GM15510 (cell line): ENCODE results near the gene PGD.

ENCODE experiments used
- POLR2A ChIP-seq: IDR thresholded peaks from 3 replicates; pipeline ENCODE4 v1.6.1; 2011; ENCODE audit warnings: borderline replicate concordance; ENCODE audit not compliant: insufficient read length; ENCODE audit errors: extremely low read depth

Gene PGD

DNA sequence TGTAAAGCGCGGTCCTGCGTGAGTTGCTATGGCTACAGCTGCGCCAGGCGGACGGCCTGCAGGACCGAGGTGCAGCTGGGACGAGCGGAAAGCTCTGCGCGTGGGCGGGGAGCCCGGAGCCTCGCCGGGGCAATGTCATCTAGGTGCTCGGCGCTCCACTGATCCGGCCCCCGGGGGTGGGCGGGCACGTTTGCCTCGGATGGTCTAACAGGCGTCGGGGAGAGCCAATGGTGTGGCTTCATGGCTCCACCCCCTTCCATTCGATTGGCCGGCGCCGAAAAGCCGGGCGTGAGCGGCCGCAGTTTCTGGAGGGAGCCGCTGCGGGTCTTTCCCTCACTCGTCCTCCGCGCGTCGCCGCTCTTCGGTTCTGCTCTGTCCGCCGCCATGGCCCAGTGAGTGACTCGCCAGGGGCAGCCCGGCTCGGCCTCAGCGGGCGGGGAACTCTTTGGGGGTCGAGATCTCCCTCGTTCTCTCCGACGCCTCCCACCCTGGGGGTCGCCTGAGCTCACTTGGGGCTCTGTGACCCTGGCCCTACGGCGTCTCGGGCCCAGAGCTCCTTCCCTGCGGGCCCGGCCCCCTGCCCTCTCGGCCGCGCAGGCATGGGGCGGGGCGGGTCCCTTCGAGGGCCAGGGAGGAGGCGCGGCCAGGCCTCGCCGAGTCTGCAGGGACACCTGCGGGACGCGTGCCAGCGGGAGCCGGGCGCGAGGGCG, at the start of gene PGD:
Gene PGD, plus strand, starts transcription at position 331 of the 710 bp plus-strand sequence. Its CDS starts 54 bp downstream, at position 385.
- TF ChIP-seq POLR2A: peak; percentile 89

DNA sequence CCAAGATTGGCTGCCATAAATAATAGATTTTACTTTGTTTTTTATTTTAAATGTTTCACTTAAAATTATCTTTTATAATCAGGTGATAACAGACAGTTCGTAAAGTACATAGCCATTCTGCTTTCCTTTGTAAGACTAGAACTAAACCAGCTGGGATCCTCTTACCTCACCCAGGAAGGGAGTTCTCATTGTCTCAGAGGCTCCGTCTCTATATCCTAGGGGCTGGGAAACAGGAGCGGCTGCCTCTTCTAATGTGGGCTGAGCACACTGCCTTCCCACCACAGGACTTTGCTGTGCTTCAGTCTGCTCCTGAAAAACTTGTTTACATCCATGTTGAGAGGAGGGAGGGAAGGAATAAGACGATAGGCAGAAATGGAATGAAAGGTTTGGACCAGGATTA, 45.6 kb upstream of the PGD start:
- no peak for TF ChIP-seq POLR2A

DNA sequence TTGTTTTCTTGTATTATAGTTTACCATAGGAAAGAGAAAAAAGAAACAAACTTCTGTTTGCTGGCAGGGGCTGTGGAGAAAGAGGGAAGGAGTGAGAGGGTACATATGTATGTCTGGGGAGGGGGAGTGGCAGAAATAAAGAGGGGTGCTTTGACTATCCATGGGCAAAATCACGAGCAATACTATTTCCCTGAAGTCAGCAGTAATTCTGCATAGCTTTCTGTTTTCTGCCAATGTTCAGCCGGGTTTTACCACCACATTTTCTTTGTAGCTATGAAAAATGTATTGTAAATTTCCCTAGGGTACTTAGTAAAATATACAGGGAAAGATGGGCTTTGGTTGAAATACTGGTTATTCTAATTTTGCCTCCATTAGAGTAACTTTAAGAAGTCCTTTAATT, 45.2 kb upstream of the PGD start:
- TF ChIP-seq POLR2A: no peak

DNA sequence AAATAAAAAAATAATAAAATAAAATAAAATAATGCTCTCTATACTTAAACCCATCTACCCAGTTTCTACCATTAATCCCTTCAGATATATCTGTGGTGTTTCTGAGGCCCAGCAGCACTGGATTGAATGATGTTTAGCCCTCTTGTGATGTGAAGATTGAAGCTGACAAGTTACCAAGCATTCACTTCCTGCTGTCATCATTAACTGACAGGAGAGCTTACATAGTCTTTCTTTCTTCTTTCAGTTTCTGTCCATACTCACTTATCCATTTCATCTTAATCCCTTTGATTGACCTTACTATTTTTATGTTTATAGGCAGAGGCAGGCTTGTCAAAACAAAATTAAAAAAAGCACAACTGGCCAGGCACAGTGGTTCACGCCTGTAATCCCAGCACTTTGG, 38.8 kb upstream of the PGD start:
- no peak for TF ChIP-seq POLR2A

DNA sequence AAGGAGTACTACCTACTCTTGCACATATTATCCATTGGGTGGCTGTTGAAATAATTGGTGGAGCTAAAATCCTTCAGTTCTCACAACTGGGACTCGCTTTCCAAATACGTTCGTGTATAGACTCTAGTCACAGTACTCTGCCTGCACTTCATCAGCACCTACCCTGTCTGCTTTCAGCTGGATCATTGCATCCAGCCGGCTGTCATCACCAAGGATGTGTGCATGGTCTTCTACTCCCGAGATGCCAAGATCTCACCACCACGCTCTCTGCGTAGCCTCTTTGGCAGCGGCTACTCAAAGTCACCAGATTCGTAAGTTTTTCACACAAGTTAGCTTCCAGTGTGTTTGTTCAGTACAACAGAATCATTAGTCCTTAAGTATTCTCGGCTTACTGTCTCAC, 37.3 kb upstream of the PGD start:
- TF ChIP-seq POLR2A: no peak

DNA sequence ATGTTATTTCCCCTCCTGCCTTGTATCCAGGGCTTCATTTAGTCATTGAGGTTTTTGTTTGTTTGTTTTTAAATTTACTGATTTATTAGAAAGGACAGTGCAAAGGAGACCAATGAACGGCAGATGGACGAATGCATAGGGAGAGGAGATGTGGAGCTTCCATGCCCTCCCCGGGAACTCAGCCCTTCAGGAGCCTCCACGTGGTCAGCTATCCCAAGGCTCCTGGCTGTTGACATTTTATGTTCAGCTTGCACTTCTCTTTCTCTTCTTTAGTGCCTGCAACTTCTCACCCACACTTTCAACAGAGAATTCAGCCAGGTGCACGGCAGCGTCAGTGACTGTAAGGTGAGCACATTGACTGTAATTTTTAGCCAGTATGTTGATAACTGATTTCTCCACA, 30.7 kb upstream of the PGD start:
- no peak for TF ChIP-seq POLR2A

DNA sequence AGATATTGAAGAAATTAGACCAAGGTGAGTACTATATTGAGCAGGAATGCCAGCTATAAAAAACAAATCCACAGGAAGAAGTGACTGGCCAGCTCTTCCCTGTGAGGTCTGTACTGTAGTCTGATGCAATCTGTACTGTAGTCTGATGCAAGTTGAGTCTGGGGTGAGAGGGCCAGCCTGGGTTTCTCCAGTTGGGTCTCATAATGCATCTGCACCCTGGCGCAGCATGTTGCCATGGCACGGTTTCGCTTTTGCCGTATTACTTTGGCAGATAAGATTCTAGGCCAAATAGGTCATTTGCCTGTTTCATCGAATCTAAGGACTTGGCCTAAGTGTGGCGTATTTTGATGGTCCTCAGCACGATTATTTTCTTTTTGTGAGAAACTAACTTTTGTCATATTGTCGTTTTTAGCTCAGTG, 24.4 kb upstream of the PGD start:
- TF ChIP-seq POLR2A: no peak

DNA sequence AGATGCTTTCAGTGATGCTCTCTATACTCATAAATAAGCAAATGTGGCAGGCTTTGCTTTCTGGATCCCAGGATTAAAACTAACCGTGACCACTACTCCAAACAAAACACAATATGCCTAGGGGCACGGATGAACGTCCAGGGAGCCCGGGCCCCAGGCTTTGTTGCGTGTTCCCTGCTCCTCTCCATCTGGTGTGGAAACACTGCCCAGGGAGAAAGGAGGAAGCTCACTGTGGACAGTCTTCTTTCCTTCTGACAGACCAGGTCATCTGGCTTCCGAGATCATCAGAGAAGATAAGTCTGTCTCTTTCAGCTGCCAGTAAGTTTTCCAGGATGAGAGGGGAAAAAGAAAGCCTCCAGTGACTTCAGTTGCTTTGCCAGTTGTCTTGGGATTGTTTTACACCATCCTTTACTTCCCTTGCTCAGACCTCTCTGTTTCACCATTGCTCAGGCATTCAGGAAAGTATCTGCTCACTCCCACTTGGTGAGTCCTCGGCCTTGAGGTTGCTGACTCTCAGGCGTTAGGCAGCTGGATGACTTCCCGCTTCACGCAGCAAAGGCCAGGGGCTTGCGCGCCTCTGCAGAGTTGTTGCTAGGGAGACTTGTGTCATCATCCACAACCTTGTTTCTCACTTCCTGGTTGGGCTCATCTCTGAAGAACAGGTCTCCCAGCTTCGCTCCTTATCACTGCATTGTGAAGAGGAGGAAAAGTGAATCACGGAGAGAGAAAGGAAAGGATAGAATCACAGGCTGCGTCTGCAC, 20.6 kb upstream of the PGD start:
- TF ChIP-seq POLR2A: no peak

DNA sequence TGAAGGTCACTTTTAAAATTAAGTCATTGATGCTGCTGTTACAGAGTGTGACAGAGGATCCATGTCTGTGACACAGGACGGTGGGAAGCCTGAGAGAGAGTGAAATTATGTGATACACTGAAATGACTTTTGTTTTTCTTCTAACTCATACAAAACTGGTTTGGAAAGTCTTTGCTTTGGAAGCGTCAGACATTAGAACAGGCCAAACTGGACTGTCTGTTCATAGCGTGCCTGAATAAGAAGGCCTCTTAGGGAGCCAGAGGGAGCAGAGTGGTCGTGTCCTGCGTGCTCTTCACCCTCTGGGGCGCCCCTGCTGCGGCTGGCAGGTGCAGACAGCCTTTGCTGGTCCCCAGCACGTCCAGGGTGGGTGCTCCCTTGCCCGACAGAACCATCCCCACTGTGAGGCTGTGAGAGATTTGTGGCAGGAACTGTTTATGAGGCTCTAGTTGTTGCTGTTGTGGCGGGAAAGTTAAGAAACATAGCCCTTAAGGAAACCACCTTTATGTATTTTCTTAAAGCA, 19.7 kb upstream of the PGD start:
- TF ChIP-seq POLR2A: no peak

DNA sequence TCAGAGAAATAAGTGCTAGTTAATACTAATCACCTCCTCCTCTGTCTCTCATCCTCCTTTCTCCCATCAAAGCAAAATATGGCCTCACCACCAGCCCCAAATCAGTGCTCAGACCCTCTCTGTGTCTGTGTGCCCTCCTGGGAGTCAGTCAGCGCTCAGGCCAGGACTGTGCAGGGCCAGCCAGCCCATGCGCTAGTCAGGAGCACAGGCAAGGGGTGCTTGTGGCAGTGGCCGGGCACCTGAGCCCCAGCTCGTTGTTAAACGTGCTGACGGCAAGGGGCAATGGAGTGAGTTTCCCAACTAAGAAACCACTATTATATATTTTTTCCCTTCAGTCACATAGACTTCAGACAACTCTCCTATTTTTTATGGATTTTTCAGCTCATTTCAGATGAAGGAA, 19.2 kb upstream of the PGD start:
- no peak for TF ChIP-seq POLR2A

DNA sequence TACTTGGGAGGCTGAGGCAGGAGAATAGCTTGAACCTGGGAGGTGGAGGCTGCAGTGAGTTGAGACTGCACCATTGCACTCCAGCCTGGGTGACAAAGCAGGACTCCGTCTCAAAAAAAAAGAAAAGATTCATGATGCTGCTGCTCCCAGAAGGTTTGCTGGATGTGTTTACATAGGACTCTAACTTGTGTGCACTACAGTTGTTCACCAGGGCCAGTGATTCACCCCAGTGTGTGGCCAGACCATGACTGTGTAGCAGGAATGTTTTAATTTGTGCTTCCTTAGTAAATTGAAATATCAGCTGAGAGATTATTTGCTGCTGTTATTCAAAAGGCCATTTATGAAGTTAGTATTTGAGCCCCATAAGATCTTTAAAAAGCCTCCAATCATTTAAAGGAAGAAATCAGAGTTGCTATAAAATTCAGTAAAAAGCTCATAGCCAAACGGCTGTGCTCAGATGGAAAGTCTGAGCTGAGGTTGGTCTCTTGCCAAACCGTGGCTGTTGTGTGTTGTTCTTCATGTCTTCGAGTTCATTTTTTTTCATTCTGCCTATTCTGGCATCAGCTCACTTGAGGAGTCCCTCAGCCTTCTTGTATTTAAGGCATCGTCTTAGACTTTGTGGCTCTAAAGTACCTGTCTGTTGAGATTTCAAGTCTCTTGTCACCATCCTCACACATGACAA, 18.1 kb upstream of the PGD start:
- TF ChIP-seq POLR2A: no peak

DNA sequence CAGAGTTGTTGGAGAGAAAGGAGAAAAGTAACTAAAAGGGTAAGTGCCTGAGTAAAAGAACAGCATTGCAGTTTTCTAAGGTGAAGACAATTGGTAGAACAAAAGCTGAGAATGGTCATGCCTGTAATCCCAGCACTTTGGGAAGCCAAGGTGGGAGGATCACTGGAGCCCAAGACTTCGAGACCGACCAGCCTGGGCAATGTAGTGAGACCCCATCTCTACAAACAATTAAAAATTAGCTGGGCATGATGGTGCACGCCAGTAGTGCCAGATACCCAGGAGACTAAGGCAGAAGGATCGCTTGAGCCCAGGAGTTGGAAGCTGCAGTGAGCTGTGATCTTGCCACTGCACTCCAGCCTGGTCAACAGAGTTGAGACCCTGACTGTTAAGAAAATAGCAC, 15.2 kb upstream of the PGD start:
- no peak for TF ChIP-seq POLR2A

DNA sequence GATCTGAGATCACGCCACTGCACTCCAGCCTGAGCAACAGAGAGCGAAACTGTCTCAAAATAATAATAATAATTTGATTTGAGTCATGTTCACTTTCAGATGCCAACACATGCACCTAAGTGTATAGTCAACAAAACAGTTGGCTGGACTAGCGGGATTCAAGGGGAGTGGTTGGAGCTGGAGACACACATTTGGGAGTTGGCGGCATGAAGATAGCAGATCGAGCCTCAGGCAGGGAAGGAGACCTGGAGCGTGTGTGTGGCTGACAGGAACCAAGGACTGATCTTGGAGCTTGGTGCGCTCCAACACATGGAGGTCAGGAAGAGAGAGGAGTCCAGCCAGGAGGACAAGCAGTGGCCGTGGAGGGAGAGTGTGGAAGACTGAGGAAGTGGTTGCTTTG, 14.6 kb upstream of the PGD start:
- no peak for TF ChIP-seq POLR2A

DNA sequence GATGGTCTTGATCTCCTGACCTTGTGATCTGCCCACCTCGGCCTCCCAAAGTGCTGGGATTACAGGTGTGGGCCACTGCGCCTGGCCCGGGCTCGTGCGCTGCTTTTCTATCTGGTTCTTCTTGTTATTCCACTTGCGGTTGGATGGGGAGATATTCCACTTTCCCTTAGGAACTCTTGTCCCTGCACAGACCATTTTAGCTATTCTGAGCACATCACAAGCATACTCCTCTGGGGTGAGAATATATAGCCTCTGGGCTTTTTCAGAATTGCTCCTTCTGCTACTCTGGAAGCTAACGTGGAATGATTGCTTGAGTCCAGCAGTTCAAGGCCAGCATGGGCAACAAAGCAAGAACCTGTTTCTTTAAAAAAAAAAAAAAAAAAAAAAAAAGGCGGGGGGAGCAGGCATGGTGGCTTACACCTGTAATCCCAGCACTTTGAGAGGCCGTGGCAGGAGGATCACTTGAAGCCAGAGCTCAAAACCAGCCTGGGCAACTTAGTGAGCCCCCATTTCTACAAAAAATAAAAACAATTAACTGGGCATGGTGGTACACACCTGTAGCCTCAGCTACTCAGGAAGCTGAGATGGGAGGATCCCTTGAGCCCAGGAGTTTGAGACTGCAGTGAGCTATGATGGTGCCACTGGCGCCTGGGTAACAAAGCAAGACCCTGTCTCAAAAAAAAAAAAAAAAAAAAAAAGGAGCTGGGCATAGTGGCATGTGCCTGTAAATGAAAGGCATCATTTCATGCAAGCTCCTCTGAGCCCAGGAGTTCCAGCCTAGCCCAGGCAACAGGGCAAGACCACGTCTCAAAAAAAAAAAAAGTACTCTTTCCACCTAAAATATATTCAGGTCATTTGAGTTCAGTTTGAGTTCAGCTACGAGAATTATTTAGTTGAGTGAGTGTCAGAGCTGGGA, 11.8 kb upstream of the PGD start:
- TF ChIP-seq POLR2A: no peak
